HG03064 (cell line): ENCODE measurements around the gene NKD1.
"Not testable (repeated sequence)": the region's sequence is repeated elsewhere in the genome, so short reads cannot be mapped to it uniquely, and the experiment has no call there.

Experiments used
- ATAC-seq: cut with Tn5 transposase; IDR thresholded peaks from one replicate; pipeline ENCODE4 v1.9.1; 2021; ENCODE audit warnings: low read depth; ENCODE audit not compliant: unreplicated experiment

NKD1 gene, protein sequence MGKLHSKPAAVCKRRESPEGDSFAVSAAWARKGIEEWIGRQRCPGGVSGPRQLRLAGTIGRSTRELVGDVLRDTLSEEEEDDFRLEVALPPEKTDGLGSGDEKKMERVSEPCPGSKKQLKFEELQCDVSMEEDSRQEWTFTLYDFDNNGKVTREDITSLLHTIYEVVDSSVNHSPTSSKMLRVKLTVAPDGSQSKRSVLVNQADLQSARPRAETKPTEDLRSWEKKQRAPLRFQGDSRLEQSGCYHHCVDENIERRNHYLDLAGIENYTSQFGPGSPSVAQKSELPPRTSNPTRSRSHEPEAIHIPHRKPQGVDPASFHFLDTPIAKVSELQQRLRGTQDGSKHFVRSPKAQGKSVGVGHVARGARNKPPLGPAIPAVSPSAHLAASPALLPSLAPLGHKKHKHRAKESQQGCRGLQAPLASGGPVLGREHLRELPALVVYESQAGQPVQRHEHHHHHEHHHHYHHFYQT

DNA sequence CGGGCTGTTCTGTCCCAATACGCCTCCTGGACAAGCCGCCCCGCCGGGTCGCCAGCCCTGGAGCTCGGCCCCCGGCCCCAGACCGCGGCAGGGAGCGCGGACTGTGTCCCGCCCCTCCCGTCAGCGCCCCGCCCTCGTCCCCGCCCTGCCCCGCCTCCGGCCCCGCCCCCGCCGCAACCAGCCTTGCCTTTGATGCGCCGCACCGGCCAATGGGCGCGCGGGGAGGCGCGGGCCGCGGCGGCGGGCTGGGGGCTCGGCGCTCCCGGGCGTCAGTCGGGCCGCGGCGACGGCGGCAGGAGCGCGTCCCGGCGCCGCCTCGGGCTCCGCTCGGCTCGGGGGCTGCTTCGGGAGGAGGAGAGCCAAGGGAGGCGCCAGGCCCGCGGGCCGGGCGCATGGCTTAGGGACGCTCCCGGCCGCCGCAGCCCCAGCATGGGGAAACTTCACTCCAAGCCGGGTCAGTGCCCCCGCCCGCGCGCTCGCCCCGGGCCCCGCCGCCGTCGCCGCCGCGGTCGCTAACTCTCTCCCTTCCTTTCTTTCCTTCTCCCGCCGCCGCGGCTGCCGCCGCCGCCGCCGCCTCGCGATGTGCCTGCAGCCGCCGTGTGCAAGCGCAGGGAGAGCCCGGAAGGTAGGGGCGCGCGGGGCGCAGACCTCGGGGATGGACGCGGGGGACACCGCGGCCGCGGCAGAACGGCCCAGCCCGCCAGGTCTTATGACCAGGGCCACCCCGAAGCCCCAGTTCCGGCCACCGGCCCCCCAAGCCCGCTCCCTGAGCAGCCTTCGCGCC lies at the start of gene NKD1:
Gene NKD1, plus strand, starts transcription at position 272 of the 784 bp plus-strand sequence. Its CDS starts 158 bp downstream, at position 430.
- peak; percentile 71 for ATAC-seq

DNA sequence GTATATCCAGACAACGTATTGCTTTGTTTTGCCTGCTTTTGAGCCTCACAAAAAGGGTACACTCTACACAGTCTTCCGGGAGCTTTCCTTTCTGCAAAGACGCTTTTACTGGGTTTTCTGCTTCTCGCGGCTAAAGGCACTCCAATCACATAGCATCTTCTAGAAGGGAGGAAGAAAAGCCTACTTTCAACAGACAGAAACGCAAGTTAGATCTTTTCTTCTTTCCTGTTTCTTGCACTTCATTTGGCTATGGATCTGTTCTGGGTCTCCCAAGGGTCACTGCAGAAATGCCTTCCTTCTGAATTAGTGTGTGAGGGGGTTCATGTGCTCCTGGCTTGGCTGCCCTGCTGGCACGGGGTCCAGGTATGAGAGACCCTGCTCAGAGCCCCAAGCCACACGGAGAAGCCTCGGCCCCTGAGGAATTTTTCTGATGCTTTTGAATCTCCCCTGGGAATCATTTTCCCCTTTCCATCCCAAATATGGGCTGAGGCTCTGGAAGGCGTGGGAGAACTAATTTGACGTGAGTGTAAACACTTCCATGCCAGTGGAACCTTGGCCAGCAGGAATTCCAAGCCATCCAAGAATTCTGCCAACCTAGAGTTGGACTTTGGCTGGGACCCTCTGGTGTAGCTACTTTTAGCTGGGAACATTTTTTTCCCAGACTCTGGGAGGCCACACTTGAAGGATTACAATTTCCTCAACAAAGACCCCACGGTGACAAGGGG lies 49.6 kb upstream of the NKD1 start:
- no peak for ATAC-seq

DNA sequence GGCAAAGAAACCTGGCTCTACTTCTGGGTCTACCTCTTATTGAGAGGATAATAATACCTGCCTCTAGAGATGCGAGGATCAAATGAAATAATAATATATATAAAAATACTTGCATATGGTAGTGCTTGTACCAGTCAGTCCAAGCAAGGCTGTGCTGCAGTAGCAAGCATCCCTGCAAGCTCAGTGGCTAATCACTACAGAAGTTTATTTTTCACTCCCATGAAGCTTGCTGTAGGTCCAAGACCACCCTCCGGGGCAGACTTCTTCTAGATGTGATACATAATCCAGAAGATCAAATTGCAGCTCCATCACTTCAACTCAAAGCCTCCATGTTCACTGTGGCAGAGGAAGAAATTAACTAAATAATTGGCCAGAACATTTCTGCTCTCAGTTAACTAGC lies 48.9 kb upstream of the NKD1 start:
- ATAC-seq = no peak

DNA sequence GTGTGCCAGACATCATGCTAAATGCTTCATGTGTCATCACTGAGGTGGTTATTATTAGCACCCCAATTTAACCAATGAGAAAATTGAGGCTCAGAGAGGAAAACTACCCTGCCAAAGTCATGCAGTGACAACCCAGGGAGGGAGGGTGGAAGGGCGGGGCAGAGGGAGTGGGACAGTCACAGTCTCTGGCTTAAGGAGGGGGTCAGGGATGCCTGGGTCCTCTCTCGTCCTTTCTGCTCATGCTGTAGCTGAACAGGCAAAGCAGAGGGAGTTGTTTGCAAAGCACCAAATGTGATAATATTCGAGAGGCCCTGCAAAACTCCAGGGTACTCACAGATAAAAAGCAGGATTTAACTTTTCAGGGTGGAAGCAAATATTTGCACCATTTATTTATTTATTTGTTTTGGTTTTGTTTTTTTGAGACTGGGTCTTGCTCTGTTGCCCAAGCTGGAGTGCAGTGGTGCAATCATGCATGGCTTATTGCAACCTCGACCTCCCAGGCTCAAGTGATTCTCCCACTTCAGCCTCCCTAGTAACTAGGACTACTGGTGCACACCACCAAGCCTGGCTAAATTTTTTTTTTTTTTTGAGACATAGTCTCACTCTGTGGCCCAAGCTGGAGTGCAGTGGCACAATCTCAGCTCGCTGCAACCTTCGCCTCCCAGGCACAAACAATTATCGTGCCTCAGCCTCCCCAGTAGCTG lies 47.9 kb upstream of the NKD1 start:
- ATAC-seq = no peak

DNA sequence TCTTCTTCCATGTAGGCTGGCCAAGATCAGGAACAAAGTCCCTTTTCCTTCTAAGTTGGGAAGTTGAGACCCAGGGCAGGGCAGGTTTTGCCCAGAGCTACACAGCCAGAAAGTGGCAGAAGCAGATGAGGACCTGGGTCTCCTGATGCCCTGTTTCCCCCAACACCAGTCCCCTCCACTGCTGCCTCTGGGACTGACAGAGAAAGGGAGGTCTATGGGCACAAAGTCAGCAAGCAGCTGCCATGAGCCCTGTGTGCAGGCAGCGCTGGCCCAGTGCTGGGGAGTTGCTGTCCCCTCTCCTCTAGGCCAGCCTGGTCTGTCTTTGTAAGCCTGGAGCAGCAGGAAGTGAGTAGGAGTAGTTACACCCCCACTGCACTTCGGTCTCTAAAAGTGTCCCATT lies 46.9 kb upstream of the NKD1 start:
- no peak for ATAC-seq

DNA sequence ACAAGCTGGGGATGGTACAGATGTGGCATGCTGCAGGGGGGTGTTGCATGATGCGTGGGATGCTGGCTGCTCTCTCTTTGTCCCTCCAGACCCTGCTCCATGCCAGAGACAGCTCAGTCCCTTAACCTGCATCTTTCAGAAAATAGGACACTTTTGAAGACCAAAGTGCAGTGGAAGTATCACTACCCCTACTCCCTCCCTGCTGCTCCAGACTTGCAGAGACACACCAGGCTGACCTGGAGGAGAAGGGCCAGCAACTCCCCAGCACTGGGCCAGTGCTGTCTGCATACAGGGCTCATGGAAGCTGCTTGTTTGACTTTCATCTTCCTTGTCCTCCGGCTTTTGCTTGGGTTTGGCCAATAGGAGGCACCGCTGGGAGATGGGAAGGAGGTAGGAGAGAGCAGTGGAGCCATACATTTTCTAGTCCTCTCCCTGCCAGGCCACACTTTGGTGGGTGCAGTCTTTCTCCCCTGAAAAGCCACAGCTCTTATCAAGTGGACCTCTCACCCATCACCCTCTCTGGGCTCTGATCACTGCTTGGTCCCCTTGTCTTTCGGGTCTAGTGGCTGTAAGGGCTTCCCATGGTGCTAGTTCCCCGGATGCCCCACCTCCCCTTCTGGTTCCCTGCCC lies 46.1 kb upstream of the NKD1 start:
- no peak for ATAC-seq

DNA sequence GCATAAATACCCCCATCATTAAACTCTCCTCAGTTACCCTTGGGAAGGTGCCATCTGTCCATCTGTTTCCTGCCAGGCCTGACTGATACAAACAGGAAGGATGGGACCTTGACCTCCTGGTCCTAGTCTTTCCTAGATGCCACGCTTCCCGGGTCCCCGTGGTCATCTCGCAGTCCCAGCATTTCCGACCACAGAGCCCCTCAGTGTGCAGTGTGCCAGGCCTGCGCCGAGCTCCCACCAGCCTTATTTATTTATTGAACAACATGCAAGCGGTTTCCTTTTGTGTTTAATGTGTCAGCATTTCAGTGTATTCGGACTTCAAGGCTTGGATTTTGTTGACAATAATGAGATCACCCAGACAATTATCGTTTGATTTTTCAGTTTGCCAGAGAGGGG lies 45.6 kb upstream of the NKD1 start:
- no peak for ATAC-seq

DNA sequence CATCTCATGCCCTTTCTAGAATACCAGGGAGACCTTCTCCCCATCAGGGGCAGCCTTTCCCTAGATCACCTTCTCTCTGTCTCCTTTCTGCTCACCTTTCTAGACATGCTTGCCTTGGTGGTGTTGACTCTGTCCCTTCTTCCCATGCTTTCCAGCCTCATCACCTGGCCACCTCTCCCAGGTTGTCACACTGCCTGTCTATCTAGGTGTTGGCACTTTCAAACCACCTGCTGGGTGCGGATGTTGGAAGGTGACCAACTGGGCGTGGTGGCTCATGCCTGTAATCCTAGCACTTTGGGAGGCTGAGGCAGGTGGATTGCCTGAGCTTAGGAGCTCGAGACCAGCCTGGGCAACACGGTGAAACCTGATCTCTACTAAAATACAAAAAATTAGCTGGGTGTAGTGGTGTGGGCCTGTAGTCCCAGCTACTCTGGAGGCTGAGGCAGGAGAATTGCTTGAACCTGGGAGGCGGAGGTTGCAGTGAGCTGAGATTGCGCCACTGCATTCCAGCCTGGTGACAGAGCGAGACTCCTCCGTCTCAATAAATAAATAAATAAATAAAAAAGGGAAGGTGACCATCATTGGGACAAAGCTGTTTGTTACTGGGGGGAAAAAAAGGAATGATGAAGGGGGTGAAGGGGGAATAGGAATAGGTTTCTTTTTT lies 44.2 kb upstream of the NKD1 start:
- not testable (repeated sequence) for ATAC-seq

DNA sequence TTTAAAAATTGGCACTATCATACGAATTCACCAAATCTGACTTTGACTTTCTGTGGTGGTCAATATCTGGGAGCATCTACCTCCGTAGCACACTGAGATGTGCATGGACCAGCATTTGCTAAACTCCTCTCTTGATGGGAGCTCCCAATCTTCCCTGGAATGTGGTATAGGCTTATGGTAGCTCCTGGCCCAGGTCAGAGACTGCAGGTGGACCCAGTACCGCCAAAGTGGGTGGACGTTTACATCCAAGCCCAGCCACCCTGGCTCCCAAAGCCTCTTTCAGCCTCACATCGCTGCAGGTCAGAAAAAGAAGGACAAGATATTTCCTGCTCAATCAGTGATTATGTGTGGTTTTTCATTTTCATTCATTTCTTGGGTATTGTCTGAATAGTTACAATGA lies 43.1 kb upstream of the NKD1 start:
- no peak for ATAC-seq

DNA sequence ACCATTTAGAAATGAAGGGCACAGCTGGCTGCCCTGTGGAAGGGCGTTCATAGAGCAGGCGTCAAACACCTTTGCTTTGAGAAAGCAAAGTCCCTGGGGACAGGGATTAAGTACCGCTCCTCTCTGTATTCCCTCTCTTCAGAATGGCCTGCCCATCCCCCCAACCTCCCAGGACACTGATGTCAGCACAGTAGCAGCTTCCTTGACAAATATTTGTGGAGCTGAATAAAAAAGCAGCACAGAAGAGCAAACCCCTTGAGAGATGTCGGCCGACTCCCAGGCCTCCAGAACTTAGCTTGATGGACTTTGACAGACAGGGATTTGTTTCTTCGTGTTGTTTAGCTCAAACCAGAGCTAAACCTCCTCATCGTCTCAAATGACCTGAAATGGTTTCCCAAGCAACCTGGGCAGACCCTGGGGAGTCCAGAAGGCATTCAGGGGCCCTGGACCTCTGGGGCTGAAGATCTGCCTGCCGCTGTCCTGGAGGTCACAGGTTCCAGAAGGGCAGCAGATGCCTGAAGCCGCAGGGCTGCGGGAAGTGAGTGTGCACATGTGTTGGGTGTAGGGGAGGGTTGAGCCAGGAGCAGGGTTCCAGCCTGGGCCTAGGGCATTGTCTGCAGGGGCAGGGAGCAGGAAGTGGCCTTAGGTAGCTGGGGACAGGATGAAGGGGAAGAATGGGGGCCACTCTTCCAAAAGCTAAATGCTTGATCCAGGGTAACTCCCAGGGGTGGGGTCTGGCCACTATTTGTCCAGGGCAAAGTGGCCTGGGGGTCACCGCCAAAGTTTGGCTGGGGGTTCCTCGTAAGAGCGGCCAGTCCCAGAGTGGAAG lies 42.3 kb upstream of the NKD1 start:
- no peak for ATAC-seq

DNA sequence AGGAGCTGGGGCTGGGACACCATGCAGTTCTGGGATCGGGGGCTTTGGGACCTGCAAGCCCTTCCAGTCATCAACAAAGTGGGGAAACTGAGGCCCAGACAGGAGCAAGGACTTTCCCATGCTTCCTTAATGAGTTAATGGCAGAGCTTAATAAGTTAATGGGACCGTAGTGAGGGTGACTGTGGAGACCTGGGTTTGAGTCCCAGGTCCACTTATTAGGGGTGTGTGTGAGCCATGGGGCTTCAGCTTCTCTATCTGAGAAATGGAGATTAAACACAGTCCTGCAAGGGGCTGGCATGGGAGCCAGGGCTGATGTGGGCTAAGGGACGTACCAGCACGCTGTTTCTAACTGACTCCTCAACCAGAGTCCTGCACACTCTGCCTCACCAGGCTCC lies 41.7 kb upstream of the NKD1 start:
- no peak for ATAC-seq

DNA sequence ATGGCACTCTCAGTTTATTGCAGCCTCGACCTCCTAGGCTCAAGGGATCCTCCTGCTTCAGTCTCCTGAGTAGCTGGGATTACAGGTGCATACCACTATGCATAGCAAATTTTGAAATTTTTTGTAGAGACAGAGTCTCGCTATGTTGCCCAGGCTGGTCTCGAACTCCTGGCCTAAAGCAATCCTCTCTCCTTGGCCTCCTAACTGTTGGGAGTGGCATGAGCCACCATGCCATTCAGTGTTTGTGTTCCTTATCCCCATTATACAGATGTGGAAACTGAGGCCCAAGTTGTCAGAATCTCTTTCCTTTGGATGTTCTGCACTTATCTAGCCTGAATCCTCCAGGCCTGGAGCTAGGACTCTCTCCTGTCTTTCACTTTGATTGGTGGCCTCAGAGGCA lies 40.8 kb upstream of the NKD1 start:
- no peak for ATAC-seq

DNA sequence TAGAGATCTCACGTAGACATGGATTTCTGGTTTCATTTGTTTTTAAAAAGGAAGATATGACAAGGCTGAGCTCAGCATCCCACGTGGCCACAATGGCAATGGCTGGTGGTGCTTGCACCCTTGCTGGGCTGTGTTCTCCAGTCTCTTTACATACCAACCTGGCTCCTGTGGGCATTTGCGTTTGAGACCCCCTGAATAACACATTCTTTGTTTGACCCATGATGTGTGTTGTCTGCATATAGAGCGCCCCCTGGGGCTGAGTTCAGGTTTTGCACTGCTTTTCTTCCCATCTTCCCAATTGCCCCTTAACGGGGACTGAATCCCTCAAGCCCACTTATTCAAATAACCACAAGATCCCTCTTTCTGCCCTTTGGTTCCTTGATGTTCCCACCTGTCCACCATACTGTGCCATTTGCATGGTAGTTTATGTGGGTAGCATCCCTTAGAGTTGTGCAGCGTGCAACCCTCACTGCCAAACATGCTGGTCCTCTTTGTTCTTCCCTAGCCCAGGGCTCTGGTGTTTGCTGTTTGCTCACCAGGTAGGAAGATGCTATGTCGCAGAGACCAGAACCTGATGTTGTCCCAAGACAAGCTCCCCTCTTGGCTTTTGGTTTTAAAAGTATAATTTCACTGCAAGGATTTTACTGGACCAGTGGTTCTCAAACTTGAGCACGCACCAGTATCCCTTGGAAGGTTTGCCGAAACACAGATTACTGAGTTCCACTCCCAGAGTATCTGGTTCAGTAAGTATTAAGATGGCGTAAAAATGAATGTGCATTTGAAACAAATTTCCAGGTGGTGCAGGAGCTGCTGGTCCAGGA lies 38.5 kb upstream of the NKD1 start:
- no peak for ATAC-seq

DNA sequence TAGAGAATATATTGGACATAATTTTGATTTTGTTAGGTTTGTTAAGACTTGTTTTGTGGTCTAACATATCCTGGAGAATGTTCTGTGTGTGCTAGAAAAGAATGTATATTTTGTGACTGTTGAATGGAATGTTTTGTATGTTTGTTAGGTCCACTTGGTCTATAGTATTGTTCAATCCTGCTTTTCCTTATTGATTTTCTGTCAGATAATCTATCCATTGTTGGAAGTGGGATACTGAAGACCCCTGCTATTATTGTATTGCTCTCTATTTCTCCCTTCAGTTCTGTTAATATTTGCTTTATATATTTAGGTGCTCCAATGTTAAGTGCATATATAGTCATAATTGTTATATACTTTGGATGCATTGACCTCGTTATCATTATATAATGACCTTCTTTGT lies 33.0 kb upstream of the NKD1 start:
- no peak for ATAC-seq

DNA sequence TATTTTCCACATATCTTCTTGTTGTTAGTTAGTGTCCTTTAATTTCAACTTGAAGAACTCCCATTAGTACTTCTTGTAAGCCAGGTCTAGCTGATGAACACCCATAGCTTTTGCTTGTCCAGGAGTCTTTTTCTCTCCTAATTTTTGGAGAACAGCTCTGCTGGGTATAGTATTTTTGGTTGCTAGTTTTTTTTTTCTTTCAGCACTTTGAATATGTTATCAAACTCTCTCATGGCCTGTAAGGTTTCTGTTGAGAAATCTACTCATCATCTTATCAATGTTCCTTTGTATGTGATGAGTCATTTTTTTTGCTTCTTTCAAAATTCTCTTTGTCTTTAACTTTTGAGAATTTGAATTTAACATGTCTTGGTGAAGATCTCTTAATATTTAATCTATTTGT lies 31.8 kb upstream of the NKD1 start:
- ATAC-seq = no peak

DNA sequence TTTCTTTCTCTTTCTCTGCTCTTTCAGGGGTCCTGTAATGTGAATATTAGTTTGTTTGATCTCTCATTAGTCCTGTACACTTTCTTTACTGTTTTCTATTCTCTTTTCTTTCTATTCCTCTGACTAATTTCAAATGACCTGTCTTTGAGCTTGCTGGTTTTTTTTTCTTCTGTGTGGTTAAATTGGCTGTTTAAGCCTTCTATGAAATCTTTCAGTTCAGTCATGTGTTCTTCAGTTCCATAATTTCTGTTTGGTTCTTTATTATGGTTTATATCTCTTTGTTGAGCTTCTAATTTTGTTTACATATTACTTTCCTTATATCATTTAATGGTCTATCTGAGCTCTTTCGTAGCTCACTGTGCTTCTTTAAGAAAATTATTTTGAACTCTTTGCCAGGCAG lies 31.3 kb upstream of the NKD1 start:
- no peak for ATAC-seq

DNA sequence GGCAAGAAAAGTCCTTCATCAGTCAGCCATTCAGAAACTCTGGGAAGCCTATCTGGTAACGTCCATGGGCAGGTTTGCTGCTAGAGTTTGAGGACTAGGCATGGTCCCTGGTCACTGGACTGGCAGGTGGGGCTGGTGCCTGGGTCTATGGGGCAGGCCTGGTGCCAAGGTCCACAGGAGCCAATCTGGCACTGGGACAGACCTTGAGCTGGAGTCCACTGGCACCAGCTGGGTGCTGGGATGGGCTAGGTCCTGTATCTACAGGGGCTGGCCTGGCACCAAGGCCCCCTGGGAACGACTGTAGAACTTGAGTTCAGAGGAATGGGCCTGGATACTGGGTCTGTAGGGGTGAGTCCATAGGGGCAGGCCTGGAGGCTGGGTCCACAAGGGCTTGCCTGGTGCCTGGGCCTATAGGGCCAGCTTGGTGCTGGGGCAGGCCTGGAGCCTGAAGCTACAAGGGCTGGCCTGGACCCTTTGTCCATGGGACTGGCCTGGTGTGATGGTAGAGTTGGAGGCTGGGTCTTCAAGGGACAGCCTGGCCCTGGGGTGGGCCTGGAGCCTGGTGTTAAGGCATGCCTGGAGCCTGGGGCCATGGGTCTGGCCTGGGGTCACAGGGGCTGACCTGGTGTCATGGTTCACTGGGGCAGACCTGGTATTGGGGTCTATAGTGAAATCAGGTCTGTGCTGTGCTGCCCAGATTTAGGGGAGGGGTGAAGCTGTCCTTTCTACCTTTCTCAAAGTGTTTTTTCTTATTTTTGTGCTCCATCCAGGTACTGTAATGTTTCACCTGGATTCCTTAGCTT lies 30.5 kb upstream of the NKD1 start:
- no peak for ATAC-seq
